ENCODE data around the gene DMTF1. TPM values are rescaled to one million over a fixed set of nuclear protein-coding genes. Genes with fewer than 3 reads are reported as not detected.

DMTF1 gene
- total and polyA plus RNA-seq, 10 of the 15 experiments (the other 5 are each of a cell fraction or from before 2014, with no cell fraction given), result 24.3 to 191 (median 72.0) TPM

- TF ChIP-seq BCL3 (IDR thresholded peaks at IDR 0.05; ENCODE audit: borderline replicate concordance, insufficient read depth, low read depth, low read length, poor library complexity, severe bottlenecking) (peak; percentile 63), PKNOX1 (IDR thresholded peaks at IDR 0.05) (no peak; the same call in 1 of the 2 replicates), NFYA (IDR thresholded peaks at IDR 0.05; ENCODE audit: borderline replicate concordance, low read depth, low read length) (no peak), TCF3 (IDR thresholded peaks at IDR 0.05; ENCODE audit: borderline replicate concordance, insufficient read depth, low read depth, low read length) (peak; percentile 85; the same call in 1 of the 2 replicates), YY1 (IDR thresholded peaks at IDR 0.05; ENCODE audit: low read depth, low read length) (peak; percentile 54; the same call in 1 of the 2 replicates), CREB1 (IDR thresholded peaks at IDR 0.05; ENCODE audit: low read depth) (no peak), CREM (IDR thresholded peaks at IDR 0.05; ENCODE audit: low read depth) (peak; percentile 81), STAT1 (conservative IDR thresholded peaks at IDR 0.05) (no peak), ZNF592 (IDR thresholded peaks at IDR 0.05) (no peak), ZBTB33 (IDR thresholded peaks at IDR 0.05) (no peak), TARDBP (IDR thresholded peaks at IDR 0.05; ENCODE audit: borderline replicate concordance) (no peak; the same call in 1 of the 2 replicates), PML (IDR thresholded peaks at IDR 0.05; ENCODE audit: low read length) (no peak), SRF (IDR thresholded peaks at IDR 0.05; ENCODE audit: low read depth in 2 of 2, low read length in 2 of 2) (0 out of 4 replicates have a peak, but pooled peaks of 1 of the 2 experiments have one; percentile 5), ATF3 (IDR thresholded peaks at IDR 0.05; ENCODE audit: borderline replicate concordance, extremely low read depth, low read depth, low read length) (no peak), CTCF (IDR thresholded peaks at IDR 0.05 in 2 of 3, conservative IDR thresholded peaks at IDR 0.05 in 1 of 3; ENCODE audit: control insufficient read depth in 2 of 3, extremely low read depth in 1 of 3, insufficient read depth in 1 of 3, low read depth in 3 of 3, low read length in 3 of 3) (no peak), POU2F2 (IDR thresholded peaks at IDR 0.05; ENCODE audit: borderline replicate concordance, low read depth, low read length) (peak; percentile 85), ZNF217 (IDR thresholded peaks at IDR 0.05) (peak; percentile 94)
Measured at GRCh38 chr7:87216701-87217508, 64.7 kb downstream of the DMTF1 start (continued).

Data from GM12878 (cell line).